ENCODE results near the gene MMAB.

GRCh38 chr12:109532721-109533486 lies 40.4 kb downstream of the MMAB start:
- no peak for TF ChIP-seq CTCF (IDR thresholded peaks at IDR 0.05)
- no peak for TF ChIP-seq POLR2A (IDR thresholded peaks at IDR 0.05)
